Activated gamma-delta T cell treated with Interleukin-2 at 50 U/mL for 16 hours (primary cell): ENCODE measurements around the gene BCL2A1.
"Not testable (repeated sequence)": the region's sequence is repeated elsewhere in the genome, so short reads cannot be mapped to it uniquely, and the experiment has no call there.

ENCODE experiments used
- DNase-seq: peaks from one replicate; pipeline ENCODE4 v3.0.0-alpha.2; 2020

BCL2A1 gene

DNA sequence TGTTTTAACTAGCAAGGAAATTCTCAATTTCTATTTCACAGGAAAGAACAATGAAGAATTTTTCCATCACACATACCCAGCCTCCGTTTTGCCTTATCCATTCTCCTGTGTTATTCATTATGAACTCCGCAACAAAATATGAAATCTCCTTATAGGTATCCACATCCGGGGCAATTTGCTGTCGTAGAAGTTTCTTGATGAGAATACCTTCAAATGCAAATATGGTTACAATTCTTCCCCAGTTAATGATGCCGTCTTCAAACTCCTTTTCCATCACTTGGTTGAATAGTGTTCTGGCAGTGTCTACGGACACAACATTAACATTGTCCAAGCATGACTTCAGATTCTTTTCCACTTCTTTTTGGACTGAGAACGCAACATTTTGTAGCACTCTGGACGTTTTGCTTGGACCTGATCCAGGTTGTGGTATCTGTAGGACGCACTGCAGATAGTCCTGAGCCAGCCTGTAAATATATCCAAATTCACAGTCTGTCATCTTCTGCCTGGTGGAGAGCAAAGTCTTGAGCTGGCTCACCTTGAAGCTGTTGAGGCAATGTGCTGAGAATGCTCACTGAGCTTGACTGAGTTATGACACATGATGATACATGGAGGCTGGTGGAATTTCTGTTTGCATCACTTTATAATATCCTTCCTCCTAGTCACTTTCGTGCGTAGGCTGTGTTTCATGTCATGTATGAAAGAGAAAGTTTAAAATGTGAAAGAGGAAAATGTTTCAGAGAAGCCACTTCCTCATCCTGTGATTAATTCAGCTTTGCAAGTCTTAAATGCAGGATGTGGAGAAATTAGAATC lies at the start of gene BCL2A1:
TSS of gene BCL2A1 (minus strand) at position 573 of the 811 bp plus-strand sequence. CDS start at position 496, 77 bp downstream.
- peak; percentile 32 for DNase-seq

- no peak for DNase-seq
These were observed 49.7 kb upstream of the BCL2A1 start for GRCh38 chr15:80020731-80021130.

DNA sequence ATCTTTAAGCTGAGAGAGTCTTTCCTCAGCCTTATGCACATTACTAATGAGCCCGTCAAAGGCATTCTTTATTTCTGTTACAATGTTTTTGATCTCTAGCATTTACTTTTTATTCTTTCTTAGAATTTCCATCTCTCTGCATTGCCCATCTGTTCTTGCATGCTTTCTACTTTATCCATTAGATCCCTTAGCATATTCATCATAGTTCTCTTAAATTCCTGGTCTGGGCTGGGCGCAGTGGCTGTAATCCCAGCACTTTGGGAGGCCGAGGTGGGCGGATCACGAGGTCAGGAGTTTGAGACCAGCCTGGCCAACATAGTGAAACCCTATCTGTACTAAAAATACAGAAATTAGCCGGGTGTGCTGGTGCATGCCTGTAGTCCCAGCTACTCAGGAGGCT lies 49.2 kb upstream of the BCL2A1 start:
- not testable (repeated sequence) for DNase-seq

DNA sequence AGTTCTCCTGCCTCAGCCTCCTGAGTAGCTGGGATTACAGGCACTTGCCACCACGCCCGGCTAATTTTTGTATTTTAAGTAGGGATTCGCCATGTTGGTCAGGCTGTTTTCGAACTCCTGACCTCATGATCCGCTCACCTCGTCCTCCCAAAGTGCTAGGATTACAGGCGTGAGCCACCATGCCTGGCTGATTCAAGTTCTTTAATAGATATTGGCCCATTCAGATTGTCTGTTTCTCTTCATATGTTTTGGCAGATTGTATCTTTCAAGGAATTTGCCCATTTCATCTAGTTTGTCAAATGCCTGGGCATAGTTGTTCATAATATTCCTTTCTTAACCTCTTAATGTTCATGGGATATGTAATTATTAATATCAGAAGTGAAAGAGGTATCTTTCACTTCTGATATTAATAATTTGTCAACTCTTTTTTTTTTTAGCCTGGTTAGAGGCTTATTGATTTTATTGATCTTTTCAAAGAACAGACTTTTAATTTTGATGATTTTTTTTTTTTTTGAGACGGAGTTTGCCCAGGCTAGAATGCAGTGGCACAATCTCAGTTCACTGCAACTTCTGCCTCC lies 48.3 kb upstream of the BCL2A1 start:
- no peak for DNase-seq

DNA sequence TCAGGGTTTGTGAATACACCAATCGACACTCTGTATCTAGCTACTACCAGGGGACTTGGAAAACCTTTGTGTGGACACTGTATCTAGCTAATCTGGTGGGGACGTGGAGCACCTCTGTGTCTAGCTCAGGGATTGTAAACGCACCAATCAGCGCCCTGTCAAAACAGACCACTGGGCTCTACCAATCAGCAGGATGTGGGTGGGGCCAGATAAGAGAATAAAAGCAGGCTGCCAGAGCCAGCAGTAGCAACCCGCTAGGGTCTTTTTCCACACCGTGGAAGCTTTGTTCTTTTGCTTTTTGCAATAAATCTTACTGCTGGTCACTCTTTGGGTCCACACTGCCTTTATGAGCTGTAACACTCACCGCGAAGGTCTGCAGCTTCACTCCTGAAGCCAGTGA lies 46.1 kb upstream of the BCL2A1 start:
- not testable (repeated sequence) for DNase-seq

DNA sequence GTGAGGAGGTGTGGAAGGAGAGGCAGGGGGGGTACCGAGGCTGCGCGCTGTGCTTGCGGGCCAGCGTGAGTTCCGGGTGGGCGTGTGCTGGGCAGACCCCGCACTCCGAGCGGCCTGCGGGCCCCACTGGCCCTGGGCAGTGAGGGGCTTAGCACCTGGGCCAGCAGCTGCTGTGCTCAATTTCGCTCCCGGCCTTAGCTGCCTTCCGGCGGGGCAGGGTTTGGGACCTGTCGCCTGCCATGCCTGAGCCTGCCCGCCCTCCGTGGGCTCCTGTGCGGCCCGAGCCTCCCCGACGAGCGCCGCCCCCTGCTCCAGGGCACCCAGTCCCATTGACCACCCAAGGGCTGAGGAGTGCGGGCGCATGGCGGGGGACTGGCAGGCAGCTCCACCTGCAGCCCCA lies 45.5 kb upstream of the BCL2A1 start:
- not testable (repeated sequence) for DNase-seq

DNA sequence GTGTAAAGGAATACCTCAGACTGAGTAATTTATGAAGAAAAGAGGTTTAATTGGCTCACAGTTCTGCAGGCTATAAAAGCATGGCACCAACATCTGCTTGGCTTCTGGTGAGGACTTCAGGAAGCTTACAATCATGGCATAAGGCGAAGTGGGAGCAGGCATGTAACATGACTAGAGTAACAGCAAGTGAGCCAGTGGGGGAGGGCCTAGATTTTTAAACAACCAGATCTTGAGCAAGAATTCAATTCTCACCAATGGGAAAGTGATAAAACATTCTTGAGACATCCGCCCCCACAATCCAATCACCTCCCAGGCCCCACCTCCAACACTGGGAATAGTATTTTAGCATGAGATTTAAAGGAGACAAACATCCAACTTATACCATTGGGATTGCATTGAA lies 44.2 kb upstream of the BCL2A1 start:
- DNase-seq: no peak

GRCh38 chr15:80014186-80014585 lies 43.2 kb upstream of the BCL2A1 start:
- DNase-seq: not testable (repeated sequence)

GRCh38 chr15:80012060-80012726 lies 41.2 kb upstream of the BCL2A1 start:
- DNase-seq: no peak

- DNase-seq: no peak
These were observed 40.6 kb upstream of the BCL2A1 start for GRCh38 chr15:80011596-80011995.

DNA sequence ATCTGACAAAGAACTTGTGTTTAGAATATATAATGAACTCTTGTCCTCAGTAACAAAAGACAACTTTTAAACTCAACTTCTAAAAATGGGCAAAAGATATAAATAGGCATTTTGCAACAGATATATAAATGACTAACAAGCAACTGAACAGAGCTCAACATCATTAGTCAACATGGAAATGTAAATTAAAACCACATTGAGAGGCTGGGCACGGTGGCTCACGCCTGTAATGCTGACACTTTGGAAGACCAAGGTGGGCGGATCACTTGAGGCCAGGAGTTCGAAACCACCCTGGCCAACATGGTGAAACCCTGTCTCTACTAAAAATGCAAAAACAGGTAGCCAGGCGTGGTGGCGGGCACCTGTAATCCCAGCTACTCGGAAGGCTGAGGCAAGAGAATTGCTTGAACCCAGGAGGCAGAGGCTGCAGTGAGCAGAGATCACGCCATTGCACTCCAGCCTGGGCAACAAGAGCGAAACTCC lies 40.1 kb upstream of the BCL2A1 start:
- DNase-seq: not testable (repeated sequence)

GRCh38 chr15:80010131-80010673 lies 39.2 kb upstream of the BCL2A1 start:
- no peak for DNase-seq

- no peak for DNase-seq
These were observed 36.5 kb upstream of the BCL2A1 start for GRCh38 chr15:80007532-80007931.

GRCh38 chr15:80006946-80007345 lies 36.0 kb upstream of the BCL2A1 start:
- no peak for DNase-seq

DNA sequence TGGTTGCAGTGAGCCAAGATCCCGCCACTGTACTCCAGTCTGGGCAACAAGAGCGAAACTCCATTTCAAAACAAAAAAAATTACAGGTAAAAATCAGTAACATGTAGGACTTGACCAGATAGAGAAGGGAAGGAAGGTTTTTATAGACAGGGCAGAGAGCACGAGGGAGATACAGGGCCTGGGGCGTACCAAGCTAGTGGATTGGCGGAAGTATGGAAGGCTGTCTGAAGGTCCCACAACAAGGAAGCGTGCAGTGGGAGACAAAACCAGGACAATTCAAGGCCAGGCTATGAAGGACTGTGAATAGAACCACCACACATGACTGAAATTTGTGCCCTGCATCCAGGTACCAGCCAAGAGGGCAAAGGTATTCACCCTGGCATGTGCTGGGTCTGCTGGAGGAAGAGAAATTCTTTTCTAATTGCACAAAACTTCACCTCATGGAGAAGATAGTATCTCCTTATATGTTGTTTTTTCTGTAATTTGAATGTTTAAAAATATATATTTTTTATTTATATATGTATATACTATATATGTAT lies 33.0 kb upstream of the BCL2A1 start:
- DNase-seq: no peak

DNA sequence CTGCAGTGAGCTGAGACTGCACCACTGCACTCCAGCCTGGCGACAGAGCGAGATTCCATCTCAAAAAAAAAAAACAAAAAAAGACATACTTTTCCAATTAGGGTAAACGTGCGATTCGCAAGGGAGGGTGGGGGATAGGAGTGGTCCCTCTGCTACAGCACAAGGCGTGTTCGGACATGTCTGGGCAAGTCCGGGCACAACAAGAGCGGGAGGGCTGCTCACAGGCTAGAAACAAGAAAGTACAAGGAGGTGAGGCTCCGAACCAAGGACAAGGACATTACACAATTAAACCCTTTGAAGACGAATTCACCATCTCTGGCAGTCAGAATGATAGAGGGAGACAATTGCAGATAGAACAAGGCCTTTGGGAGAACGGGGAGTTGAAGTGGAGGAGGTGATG lies 32.2 kb upstream of the BCL2A1 start:
- no peak for DNase-seq

DNA sequence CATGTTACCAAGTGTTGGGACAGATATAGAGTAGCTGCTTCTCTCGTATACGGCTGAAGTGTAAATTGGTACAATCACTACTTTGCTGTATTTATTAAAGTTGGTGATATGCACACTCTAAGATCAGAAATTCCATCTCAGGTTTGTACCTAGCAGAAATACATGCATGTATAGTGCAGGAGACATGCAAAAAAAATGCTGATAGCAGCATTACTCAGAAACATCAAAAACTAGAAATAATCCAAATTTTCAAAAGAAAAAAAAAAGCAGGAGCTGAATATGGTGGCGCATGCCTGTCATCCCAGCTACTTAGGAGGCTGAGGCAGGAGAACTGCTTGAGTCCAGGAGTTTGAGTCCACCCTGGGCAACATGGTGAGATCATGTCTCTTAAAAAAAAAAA lies 31.3 kb upstream of the BCL2A1 start:
- no peak for DNase-seq

GRCh38 chr15:79994615-79995014 lies 23.6 kb upstream of the BCL2A1 start:
- no peak for DNase-seq

DNA sequence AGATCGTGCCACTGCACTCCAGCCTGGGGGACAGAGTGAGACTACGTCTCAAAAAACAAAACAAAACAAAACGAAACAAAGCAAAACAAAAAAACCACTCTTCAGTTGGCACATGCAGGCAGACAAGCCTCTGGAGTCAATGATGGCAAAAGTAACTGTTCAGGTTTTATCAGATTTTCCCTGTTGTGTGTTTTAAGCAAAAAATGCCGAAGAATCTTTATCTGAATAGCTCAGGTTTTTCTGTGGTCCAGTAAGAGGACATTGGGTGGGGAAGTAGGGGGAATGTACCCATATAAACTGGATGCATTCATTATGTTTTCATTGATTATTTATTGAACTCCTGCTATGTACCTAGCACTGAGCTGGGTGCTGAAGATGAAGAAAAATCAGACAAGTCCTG lies 20.8 kb upstream of the BCL2A1 start:
- DNase-seq: no peak

- DNase-seq: no peak
These were observed 20.0 kb upstream of the BCL2A1 start for GRCh38 chr15:79990997-79991334.

DNA sequence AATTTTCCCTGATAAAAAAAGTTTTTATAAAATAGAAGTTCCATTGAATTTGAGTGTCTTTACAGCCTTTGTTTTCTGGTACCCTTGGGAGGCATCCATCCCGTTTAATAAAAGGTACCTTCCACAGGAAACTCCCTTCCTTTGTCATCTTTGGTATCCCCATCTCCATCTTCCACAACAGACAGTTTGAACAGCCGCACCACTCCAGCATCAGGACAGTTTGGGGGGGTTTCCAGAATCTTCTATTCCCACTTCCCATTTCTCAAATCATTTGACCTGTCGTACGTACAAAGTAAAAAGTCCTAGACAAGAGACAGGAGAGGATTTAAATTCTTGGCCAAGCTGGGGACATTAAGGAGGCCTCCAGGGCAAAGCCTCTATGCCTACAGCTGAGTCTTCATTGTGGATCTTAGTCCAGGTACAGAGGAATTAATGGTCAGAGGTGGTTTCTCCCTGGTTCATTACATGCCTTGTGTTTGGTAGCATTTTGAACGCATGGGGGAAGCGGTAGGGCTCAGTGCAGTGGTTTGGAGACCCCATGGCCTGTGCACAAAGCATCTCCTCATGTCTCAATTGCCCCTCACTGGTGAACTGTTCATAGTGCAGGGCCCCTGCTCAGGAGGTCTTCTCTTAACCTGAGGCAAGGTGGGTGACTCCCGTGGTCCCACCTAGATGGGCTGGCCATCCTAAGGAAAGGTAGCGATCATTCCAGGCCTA lies 19.4 kb upstream of the BCL2A1 start:
- no peak for DNase-seq

- no peak for DNase-seq
These were observed 18.7 kb upstream of the BCL2A1 start for GRCh38 chr15:79989682-79990081.

DNA sequence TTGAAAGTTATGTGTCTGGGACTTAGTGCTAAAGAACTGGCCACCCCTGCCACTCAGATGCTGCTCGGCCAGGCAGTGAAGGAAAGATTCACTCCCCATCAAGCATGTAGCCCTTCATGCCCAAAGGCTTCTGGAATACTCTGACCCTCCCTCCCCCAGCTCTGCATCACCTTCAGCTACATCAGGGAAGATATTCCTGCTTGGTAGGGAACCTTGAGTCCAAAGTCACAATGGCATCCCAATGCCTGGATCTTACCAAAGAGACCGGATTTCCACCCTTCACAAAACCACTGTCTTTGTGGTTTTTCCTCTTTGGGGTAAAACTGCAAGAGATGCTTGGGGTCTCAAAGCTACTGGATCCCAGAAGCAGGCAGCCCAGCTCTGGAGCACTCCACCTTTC lies 18.2 kb upstream of the BCL2A1 start:
- no peak for DNase-seq
